GM12892 (cell line): ENCODE results near the gene TACR2.

ENCODE experiments used
- POLR2A ChIP-seq: IDR thresholded peaks from 2 replicates; pipeline ENCODE4 v1.6.1; 2011; ENCODE audit warnings: low read depth, low read length, control low read depth
- POLR2AphosphoS5 ChIP-seq: IDR thresholded peaks from 2 replicates; pipeline ENCODE4 v1.6.1; 2011; ENCODE audit warnings: low read depth, low read length, control low read depth
- TAF1 ChIP-seq: IDR thresholded peaks from 2 replicates; pipeline ENCODE4 v1.6.1; 2011; ENCODE audit warnings: low read depth, mild to moderate bottlenecking, control low read depth, low read length, borderline replicate concordance

- TF ChIP-seq POLR2AphosphoS5: no peak
- no peak for TF ChIP-seq POLR2A
- TF ChIP-seq TAF1: no peak
Measured at GRCh38 chr10:69375307-69376151, 41.2 kb downstream of the TACR2 start.
